Endothelial cell of umbilical vein (primary cell): ENCODE data around the gene RAB42.

Experiments used
- CTCF ChIP-seq, 2 donors: IDR thresholded peaks; 1 replicate in 1 of 2; 2 replicates in 1 of 2; pipeline ENCODE4 v1.5.1; 2011; ENCODE audit warnings: low read length in 2 of 2, mild to moderate bottlenecking in 2 of 2, moderate library complexity in 2 of 2, control low read depth in 1 of 2, inconsistent platforms in 1 of 2, low read depth in 1 of 2; ENCODE audit not compliant: insufficient read depth in 1 of 2; ENCODE audit errors: extremely low read depth in 1 of 2
- EZH2 ChIP-seq: IDR thresholded peaks from 2 replicates; pipeline ENCODE4 v1.6.1; 2012; ENCODE audit warnings: borderline replicate concordance, low read depth, mild to moderate bottlenecking, moderate library complexity, low read length, inconsistent platforms; ENCODE audit not compliant: severe bottlenecking
- FOS ChIP-seq: IDR thresholded peaks from 2 replicates; pipeline ENCODE4 v1.6.1; 2011; ENCODE audit warnings: mild to moderate bottlenecking, low read length, moderate library complexity, borderline replicate concordance; ENCODE audit not compliant: insufficient read depth
- GATA2 ChIP-seq: IDR thresholded peaks from 2 replicates; pipeline ENCODE4 v1.7.0; 2011; ENCODE audit warnings: low read depth, mild to moderate bottlenecking, moderate library complexity, mixed read lengths, low read length; ENCODE audit not compliant: insufficient read length, insufficient read depth
- JUN ChIP-seq: IDR thresholded peaks from 2 replicates; pipeline ENCODE4 v1.6.1; 2011; ENCODE audit warnings: borderline replicate concordance, low read depth; ENCODE audit not compliant: insufficient read length, insufficient read depth
- MAX ChIP-seq: IDR thresholded peaks from 2 replicates; pipeline ENCODE4 v1.6.1; 2011; ENCODE audit not compliant: insufficient read depth, insufficient read length
- POLR2A ChIP-seq: IDR thresholded peaks from 2 replicates; pipeline ENCODE4 v1.6.1; 2012; ENCODE audit warnings: low read depth, mild to moderate bottlenecking, control low read depth, low read length
- POLR2AphosphoS5 ChIP-seq: IDR thresholded peaks from 2 replicates; pipeline ENCODE4 v1.6.1; 2012; ENCODE audit warnings: low read depth, mild to moderate bottlenecking, control low read depth, low read length, moderate library complexity; ENCODE audit not compliant: insufficient read depth

DNA sequence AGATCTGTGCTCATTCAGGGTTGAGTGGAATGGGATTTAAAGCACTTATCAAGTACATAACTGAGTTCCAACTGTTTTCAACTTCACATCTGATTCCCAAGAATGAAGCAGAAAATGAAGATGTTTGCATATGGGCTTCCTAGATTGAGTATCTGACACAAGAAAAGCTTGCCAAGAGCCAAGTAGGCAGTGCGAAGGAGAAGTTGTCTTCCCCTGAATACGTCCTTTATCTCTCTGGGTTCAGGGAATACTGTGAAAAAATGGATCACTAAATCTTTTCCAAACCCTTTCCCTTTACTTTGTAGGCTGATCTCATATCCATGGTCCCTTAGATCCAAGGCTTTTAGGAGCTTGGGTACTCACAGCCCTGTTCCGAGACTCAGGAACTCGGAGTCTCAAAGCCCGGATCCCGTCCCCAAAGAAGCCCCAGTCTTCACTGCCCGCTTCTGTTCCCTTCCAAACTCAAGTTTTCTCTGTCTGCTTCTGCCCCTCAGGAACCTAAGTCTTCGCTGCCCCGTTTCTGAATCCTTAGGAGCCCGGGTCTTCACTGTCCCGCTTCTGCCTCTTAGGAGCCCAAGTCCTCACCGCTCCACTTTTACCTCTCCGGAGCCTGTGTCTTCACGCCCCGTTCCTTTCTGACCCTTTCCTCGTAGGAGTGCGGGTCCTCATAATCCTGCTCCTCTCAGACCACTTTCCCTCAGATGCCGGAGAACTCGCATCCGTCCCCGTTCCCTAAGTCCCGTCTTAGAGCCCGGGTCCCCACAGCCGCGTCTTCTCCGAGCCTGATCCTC is 50.2 kb downstream of the RAB42 start:
- TF ChIP-seq CTCF (IDR thresholded peaks at IDR 0.05; ENCODE audit: extremely low read depth in 1 of 2, insufficient read depth in 1 of 2, low read depth in 1 of 2, low read length in 2 of 2) = no peak
- TF ChIP-seq JUN = no peak
- no peak for TF ChIP-seq POLR2A
- no peak for TF ChIP-seq EZH2
- no peak for TF ChIP-seq POLR2AphosphoS5
- no peak for TF ChIP-seq MAX
- TF ChIP-seq FOS = no peak
- TF ChIP-seq GATA2 = no peak
